Measurements from ENCODE around the gene ADARB2. TPM values are rescaled to one million over a fixed set of nuclear protein-coding genes. Genes with fewer than 3 reads are reported as not detected.
"Not testable (repeated sequence)": the region's sequence is repeated elsewhere in the genome, so short reads cannot be mapped to it uniquely, and the experiment has no call there.

ADARB2 gene
- total RNA-seq, 1 donor from 2014 or later, result not detected

GRCh38 chr10:1399431-1400100 lies 337.8 kb downstream of the ADARB2 start:
- H3K36me3 ChIP-seq, result no peaks in the 10 kb centered on the region
- intact Hi-C loops (cut with DNase I), result no loop called here
- H3K27me3 ChIP-seq, result no peaks in the 10 kb centered on the region
- TF ChIP-seq, protein P1, sequence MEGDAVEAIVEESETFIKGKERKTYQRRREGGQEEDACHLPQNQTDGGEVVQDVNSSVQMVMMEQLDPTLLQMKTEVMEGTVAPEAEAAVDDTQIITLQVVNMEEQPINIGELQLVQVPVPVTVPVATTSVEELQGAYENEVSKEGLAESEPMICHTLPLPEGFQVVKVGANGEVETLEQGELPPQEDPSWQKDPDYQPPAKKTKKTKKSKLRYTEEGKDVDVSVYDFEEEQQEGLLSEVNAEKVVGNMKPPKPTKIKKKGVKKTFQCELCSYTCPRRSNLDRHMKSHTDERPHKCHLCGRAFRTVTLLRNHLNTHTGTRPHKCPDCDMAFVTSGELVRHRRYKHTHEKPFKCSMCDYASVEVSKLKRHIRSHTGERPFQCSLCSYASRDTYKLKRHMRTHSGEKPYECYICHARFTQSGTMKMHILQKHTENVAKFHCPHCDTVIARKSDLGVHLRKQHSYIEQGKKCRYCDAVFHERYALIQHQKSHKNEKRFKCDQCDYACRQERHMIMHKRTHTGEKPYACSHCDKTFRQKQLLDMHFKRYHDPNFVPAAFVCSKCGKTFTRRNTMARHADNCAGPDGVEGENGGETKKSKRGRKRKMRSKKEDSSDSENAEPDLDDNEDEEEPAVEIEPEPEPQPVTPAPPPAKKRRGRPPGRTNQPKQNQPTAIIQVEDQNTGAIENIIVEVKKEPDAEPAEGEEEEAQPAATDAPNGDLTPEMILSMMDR (IDR thresholded peaks at IDR 0.05), result no peak
- H3K4me1 ChIP-seq, result no peaks in the 10 kb centered on the region
- H3K27ac ChIP-seq, result no peak overlapping the region
- H3K9me3 ChIP-seq, result no peaks in the 10 kb centered on the region
- no peak overlapping the region for H3K4me3 ChIP-seq
- DNase-seq (ENCODE audit: low spot score in 2 of 2), result peak in 1 of 2 donors; percentile 45

GRCh38 chr10:1398626-1399410 lies 338.5 kb downstream of the ADARB2 start:
- intact Hi-C loops (cut with DNase I), result no loop called here
- no peaks in the 10 kb centered on the region for H3K27me3 ChIP-seq
- peak in 1 of 2 donors; percentile 40 for DNase-seq (ENCODE audit: low spot score in 2 of 2)

GRCh38 chr10:1398116-1398515 lies 339.2 kb downstream of the ADARB2 start:
- H3K36me3 ChIP-seq; H3K9me3 ChIP-seq; H3K4me3 ChIP-seq; intact Hi-C loops (cut with DNase I); H3K27me3 ChIP-seq; H3K4me1 ChIP-seq; H3K27ac ChIP-seq: not testable (repeated sequence)
- DNase-seq (ENCODE audit: low spot score in 2 of 2), result peak in 1 of 2 donors; percentile 24

More at GRCh38 chr10:1398626-1399410, 338.5 kb downstream of the ADARB2 start:
- no peaks in the 10 kb centered on the region for H3K4me1 ChIP-seq
- no peak overlapping the region for H3K4me3 ChIP-seq
- H3K27ac ChIP-seq, result no peak overlapping the region
- no peaks in the 10 kb centered on the region for H3K9me3 ChIP-seq
- TF ChIP-seq, protein P1 (IDR thresholded peaks at IDR 0.05), result no peak
- no peaks in the 10 kb centered on the region for H3K36me3 ChIP-seq

GRCh38 chr10:1396297-1396635 lies 341.1 kb downstream of the ADARB2 start:
- Histone ChIP-seq H3K9me3 (no peaks in the 10 kb centered on the region), H3K4me1 (no peaks in the 10 kb centered on the region), H3K27ac (no peak overlapping the region), H3K36me3 (no peaks in the 10 kb centered on the region), H3K4me3 (no peak overlapping the region), H3K27me3 (no peaks in the 10 kb centered on the region)
- intact Hi-C loops (cut with DNase I), result no loop called here
- TF ChIP-seq, protein P1 (IDR thresholded peaks at IDR 0.05), result no peak
- peak in 1 of 2 donors; percentile 22 for DNase-seq (ENCODE audit: low spot score in 2 of 2)

DNA sequence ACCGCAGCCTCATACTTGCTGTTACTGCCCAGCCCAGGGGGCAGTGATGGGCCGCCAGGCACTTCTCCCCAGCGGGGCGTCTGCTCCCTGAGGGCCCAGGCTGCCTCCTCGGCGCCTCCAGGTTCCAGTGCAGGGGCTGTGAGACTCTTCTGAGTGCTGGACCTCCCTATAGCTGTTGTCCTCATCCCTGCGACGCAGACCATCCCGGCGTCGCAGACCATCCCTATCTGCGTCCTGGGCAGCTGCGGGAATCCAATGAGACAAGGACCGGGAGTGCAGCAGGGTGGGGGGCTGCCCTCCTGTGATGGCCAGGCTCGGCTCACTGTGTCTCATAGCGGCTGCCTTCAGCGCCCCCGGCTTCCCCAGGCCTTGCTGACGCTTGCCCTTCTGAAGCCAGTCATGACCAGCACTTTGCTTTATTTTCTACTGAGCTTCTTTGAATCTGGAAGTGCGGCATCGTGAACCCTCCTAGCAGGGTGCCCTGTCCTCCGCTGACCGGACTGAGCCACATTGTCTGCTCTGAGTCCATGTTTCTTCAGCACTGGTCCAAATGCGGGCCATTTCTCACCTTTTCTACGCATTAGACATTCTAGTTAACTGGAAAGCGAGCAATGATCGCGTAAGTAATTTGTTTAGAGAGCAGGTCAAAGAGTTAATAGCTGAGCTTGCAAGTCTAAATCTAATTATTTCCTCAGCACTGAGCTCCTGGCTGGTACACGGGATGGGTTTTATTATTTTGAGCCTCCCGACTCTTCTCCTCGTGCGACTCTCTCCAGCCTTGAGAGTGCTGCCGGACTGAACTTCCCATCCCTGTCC lies 341.6 kb downstream of the ADARB2 start:
- Histone ChIP-seq H3K4me3 (no peak overlapping the region), H3K27me3 (no peaks in the 10 kb centered on the region), H3K27ac (no peak overlapping the region), H3K36me3 (no peaks in the 10 kb centered on the region), H3K9me3 (no peaks in the 10 kb centered on the region), H3K4me1 (no peaks in the 10 kb centered on the region)
- intact Hi-C loops (cut with DNase I), result no loop called here
- DNase-seq (ENCODE audit: low spot score in 2 of 2), result peak in 1 of 2 donors; percentile 50
- TF ChIP-seq, protein P1 (IDR thresholded peaks at IDR 0.05), result no peak

Data from ascending aorta (tissue), 2 donors.